ENCODE results near the gene TMC1. TPM values are rescaled to one million over a fixed set of nuclear protein-coding genes. Genes with fewer than 3 reads are reported as not detected.
A peak's percentile ranks its signal among the peaks of the same experiment; 100 is the strongest.

Gene TMC1
- total and polyA plus RNA-seq, 2 of the 13 experiments (the other 11 are each of a cell fraction or from before 2014, with no cell fraction given) = 0.02 to 0.03 TPM

GRCh38 chr9:72789885-72790284 lies 268.5 kb downstream of the TMC1 start:
- ChIA-PET CTCF (ENCODE audit: low intra/inter-chr PET ratio, low total read pairs) (no interaction called here), POLR2A (no interaction called here)
- Histone ChIP-seq H3K4me1 (ENCODE audit: insufficient read depth, low read length) (no peaks in the 10 kb centered on the region), H3K27ac (ENCODE audit: extremely low read length, insufficient read depth, low read length) (no peak overlapping the region), H3K27me3 (ENCODE audit: control insufficient read depth in 1 of 2, insufficient read depth in 2 of 2, low read length in 2 of 2) (peaks cover 0 to 3% of the 10 kb centered on the region in 2 experiments; a peak in 1 of 5 replicates), H3K36me3 (replicated peaks in 1 of 2; ENCODE audit: control insufficient read depth in 1 of 2, insufficient read depth in 2 of 2, low read length in 2 of 2) (no peaks in the 10 kb centered on the region), H3K4me2 (ENCODE audit: low read depth, low read length) (no peak overlapping the region), H3K9ac (ENCODE audit: insufficient read depth, low read depth, low read length) (no peak overlapping the region), H2AFZ (ENCODE audit: low read length) (no peak overlapping the region), H4K20me1 (ENCODE audit: insufficient read depth, low read length) (no peaks in the 10 kb centered on the region), H3K79me2 (ENCODE audit: insufficient read depth, low read length) (no peaks in the 10 kb centered on the region), H3K4me3 (replicated peaks in 1 of 3; ENCODE audit: insufficient read depth in 1 of 3, low read depth in 2 of 3, low read length in 3 of 3) (no peak overlapping the region), H3K9me3 (ENCODE audit: low read length) (no peaks in the 10 kb centered on the region)
- DNase-seq (ENCODE audit: low spot score) (no peak), ATAC-seq (no peak), FAIRE-seq (no peak)
- intact Hi-C loops (cut with micrococcal nuclease; ENCODE audit: unreplicated experiment) = no loop called here
- TF ChIP-seq CREB1 (IDR thresholded peaks at IDR 0.05) (peak; percentile 94), CREB1 (CRISPR knock-in tag; IDR thresholded peaks at IDR 0.05) (no peak), FOXC1 (CRISPR knock-in tag; IDR thresholded peaks at IDR 0.05; ENCODE audit: borderline replicate concordance) (no peak), ATF7 (IDR thresholded peaks at IDR 0.05) (peak; percentile 95), ATF7 (CRISPR knock-in tag; IDR thresholded peaks at IDR 0.05) (no peak)
- TF ChIP-seq, protein P1, sequence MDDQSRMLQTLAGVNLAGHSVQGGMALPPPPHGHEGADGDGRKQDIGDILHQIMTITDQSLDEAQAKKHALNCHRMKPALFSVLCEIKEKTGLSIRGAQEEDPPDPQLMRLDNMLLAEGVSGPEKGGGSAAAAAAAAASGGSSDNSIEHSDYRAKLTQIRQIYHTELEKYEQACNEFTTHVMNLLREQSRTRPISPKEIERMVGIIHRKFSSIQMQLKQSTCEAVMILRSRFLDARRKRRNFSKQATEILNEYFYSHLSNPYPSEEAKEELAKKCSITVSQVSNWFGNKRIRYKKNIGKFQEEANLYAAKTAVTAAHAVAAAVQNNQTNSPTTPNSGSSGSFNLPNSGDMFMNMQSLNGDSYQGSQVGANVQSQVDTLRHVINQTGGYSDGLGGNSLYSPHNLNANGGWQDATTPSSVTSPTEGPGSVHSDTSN (CRISPR knock-in tag; IDR thresholded peaks at IDR 0.05; ENCODE audit: borderline replicate concordance) = no peak
- in situ Hi-C loops (cut with HindIII; ENCODE audit: extremely low pct_ligation_motif_present, low pct_unique_long_range_greater_than_20kb) = no loop called here
- WGBS (ENCODE audit: low lambda C conversion rate) = 5% methylated on average over 3 of the region's 3 CpGs
- BruUV-seq (replicated peaks) = no TSS peak

DNA sequence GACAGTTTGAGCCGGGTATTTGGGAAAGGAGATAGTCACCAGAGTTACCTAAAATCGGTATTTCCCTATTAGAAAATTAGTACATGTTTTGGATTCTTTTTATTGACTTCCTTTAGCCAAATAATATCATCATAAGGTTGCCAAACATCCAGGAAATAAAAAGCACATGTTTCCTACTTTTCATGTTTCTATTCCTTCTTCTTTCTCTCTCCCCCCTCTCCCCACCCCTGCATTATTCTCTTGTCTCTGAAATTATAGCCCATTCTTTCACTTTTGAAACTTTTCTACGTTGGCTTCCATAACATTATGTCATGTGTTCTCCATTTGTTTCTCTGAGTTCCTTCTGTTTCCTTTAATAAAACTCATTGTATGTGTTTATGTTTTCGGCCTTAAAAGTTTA lies 269.6 kb downstream of the TMC1 start:
- WGBS (ENCODE audit: low lambda C conversion rate) = 1% methylated on average over 4 of the region's 4 CpGs
- no peak overlapping the region for H3K4me2 ChIP-seq (ENCODE audit: low read depth, low read length)
- FAIRE-seq = no peak
- TF ChIP-seq, protein P2, sequence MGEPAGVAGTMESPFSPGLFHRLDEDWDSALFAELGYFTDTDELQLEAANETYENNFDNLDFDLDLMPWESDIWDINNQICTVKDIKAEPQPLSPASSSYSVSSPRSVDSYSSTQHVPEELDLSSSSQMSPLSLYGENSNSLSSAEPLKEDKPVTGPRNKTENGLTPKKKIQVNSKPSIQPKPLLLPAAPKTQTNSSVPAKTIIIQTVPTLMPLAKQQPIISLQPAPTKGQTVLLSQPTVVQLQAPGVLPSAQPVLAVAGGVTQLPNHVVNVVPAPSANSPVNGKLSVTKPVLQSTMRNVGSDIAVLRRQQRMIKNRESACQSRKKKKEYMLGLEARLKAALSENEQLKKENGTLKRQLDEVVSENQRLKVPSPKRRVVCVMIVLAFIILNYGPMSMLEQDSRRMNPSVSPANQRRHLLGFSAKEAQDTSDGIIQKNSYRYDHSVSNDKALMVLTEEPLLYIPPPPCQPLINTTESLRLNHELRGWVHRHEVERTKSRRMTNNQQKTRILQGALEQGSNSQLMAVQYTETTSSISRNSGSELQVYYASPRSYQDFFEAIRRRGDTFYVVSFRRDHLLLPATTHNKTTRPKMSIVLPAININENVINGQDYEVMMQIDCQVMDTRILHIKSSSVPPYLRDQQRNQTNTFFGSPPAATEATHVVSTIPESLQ (CRISPR knock-in tag; conservative IDR thresholded peaks at IDR 0.05) = no peak
- TF ChIP-seq ARID5B (CRISPR knock-in tag; IDR thresholded peaks at IDR 0.05) = no peak
- TF ChIP-seq KLF15 (CRISPR knock-in tag; IDR thresholded peaks at IDR 0.05; ENCODE audit: borderline replicate concordance) = no peak
- TF ChIP-seq TOE1 (CRISPR knock-in tag; IDR thresholded peaks at IDR 0.05) = no peak
- TF ChIP-seq ZNF224 (CRISPR knock-in tag; IDR thresholded peaks at IDR 0.05) = no peak

More for the DNA sequence above, 269.6 kb downstream of the TMC1 start:
- in situ Hi-C loops (cut with HindIII; ENCODE audit: extremely low pct_ligation_motif_present, low pct_unique_long_range_greater_than_20kb) = no loop called here
- ATAC-seq (no peak), DNase-seq (ENCODE audit: low spot score) (no peak)
- no peak overlapping the region for H3K27ac ChIP-seq (ENCODE audit: extremely low read length, insufficient read depth, low read length)
- ChIA-PET POLR2A (no interaction called here), CTCF (ENCODE audit: low intra/inter-chr PET ratio, low total read pairs) (no interaction called here)
- H2AFZ ChIP-seq (ENCODE audit: low read length) = no peak overlapping the region
- intact Hi-C loops (cut with micrococcal nuclease; ENCODE audit: unreplicated experiment) = no loop called here
- no peaks in the 10 kb centered on the region for H3K9me3 ChIP-seq (ENCODE audit: low read length)
- no peak overlapping the region for H3K9ac ChIP-seq (ENCODE audit: insufficient read depth, low read depth, low read length)
- H3K4me1 ChIP-seq (ENCODE audit: insufficient read depth, low read length) = no peaks in the 10 kb centered on the region
- no TSS peak for BruUV-seq (replicated peaks)
- H3K79me2 ChIP-seq (ENCODE audit: insufficient read depth, low read length) = no peaks in the 10 kb centered on the region
- no peaks in the 10 kb centered on the region for H4K20me1 ChIP-seq (ENCODE audit: insufficient read depth, low read length)
- peaks cover 0 to 3% of the 10 kb centered on the region in 2 experiments; a peak in 1 of 5 replicates for H3K27me3 ChIP-seq (ENCODE audit: control insufficient read depth in 1 of 2, insufficient read depth in 2 of 2, low read length in 2 of 2)
- H3K36me3 ChIP-seq (replicated peaks in 1 of 2; ENCODE audit: control insufficient read depth in 1 of 2, insufficient read depth in 2 of 2, low read length in 2 of 2) = no peaks in the 10 kb centered on the region
- no peak overlapping the region for H3K4me3 ChIP-seq (replicated peaks in 1 of 3; ENCODE audit: insufficient read depth in 1 of 3, low read depth in 2 of 3, low read length in 3 of 3)

Measured in HepG2 (cell line).